GM21423 (cell line): ENCODE results near the gene PIM2.
"Not testable (repeated sequence)": the region's sequence is repeated elsewhere in the genome, so short reads cannot be mapped to it uniquely, and the experiment has no call there.

Experiments used
- ATAC-seq: cut with Tn5 transposase; IDR thresholded peaks from one replicate; pipeline ENCODE4 v1.9.1; 2021; ENCODE audit warnings: mild to moderate bottlenecking, moderate library complexity; ENCODE audit not compliant: unreplicated experiment

The PIM2 gene

DNA sequence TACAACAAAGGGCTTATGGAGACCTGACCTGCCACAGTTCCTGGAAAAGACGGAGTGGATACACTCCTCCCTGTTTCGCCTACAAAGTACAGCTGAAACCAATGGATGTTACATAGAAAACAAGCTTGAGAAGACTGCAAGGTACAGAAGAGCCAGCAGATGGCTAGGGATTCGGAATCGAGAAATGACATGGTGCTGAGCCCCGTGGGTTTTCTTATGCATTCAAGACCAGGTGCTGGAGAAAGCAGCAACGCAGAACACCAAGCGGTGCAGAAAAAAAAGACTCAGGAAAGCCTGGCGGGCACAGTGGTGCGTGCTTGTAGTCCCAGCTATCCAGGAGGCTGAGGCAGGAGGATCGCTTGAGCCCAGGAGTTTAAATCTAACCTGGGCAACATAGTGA, 35.1 kb downstream of the PIM2 start:
- no peak for ATAC-seq

- not testable (repeated sequence) for ATAC-seq
Observed at GRCh38 chrX:48876944-48877343, 41.9 kb downstream of the PIM2 start.

GRCh38 chrX:48872017-48872416, 46.8 kb downstream of the PIM2 start:
- ATAC-seq = not testable (repeated sequence)

- ATAC-seq = no peak
Observed at GRCh38 chrX:48864210-48864609, 54.6 kb downstream of the PIM2 start.
